HCT116 (cell line): Measurements from ENCODE around the gene RNPEP. TPM values are rescaled to one million over a fixed set of nuclear protein-coding genes. Genes with fewer than 3 reads are reported as not detected.

Experiments used
- ATAC-seq: fragments of 200-7000 bp; cut with Tn5 transposase; 2 replicates; pipeline ENCODE4 v1.9.1; 2020; ENCODE audit warnings: mild to moderate bottlenecking, moderate library complexity
- BruUV-seq: library from RNA; stranded (reverse); fragments of 400-500 nt; replicated peaks from 2 replicates; lab custom pipeline; 2021; lab: Mats Ljungman, UMichigan
- CTCF ChIA-PET: fragments of 300-600 bp; sonication (Branson Sonifier 250); formaldehyde crosslinking; loops from one replicate; lab custom pipeline; 2021; ENCODE audit warnings: antibody characterized with exemption; lab: Charles Lee
- POLR2A ChIA-PET: fragments of 300-600, 350-600 bp; sonication (Branson Sonifier 250); formaldehyde crosslinking; loops from one replicate; lab custom pipeline; 2021; ENCODE audit warnings: antibody characterized with exemption; lab: Charles Lee
- RAD21 ChIA-PET, 2 experiments: fragments of 300-600 bp; sonication (Branson Sonifier 250); formaldehyde crosslinking; loops; one replicate each; lab custom pipeline; 2023; ENCODE audit warnings: low total read pairs in 2 of 2; ENCODE audit not compliant: uncharacterized antibody in 2 of 2, unreplicated experiment in 2 of 2, low non-redundant PET in 1 of 2; lab: Charles Lee
- DNase-seq: peaks from one replicate; pipeline ENCODE4 v3.0.0-alpha.2; 2010; ENCODE audit warnings: low read depth, low spot score
- H2AFZ ChIP-seq: fragments of 200-600 bp; shearing (Covaris generic), sonication (generic); 2 replicates; pipeline ENCODE4 v1.6.1; 2017; ENCODE audit warnings: low read depth, mixed run types, mixed read lengths, antibody characterized with exemption, low read length; ENCODE audit not compliant: poor library complexity, severe bottlenecking
- H3K27ac ChIP-seq: 2 replicates; pipeline ENCODE4 v1.5.1; 2012; ENCODE audit warnings: low read depth, low read length
- H3K27me3 ChIP-seq: fragments of 200-600 bp; sonication (generic); 2 replicates; pipeline ENCODE4 v1.6.1; 2016; ENCODE audit warnings: mixed run types, low read length, mixed read lengths; ENCODE audit not compliant: insufficient read depth
- H3K36me3 ChIP-seq, 2 experiments: fragments of 200-500 bp in 1 of 2; fragments of 200-600 bp in 1 of 2; sonication (Bioruptor generic) in 1 of 2; sonication (generic) in 1 of 2; 2 replicates each; pipeline versions ENCODE4 v1.5.1 to v1.6.1; 2014 to 2016; ENCODE audit warnings: low read length in 2 of 2, inconsistent platforms in 1 of 2, mixed read lengths in 1 of 2, mixed run types in 1 of 2; ENCODE audit not compliant: insufficient read depth in 2 of 2, control insufficient read depth in 1 of 2
- H3K4me1 ChIP-seq, 2 experiments: fragments of 200-600 bp in 1 of 2; sonication (generic) in 1 of 2; 2 replicates each; pipeline versions ENCODE4 v1.5.1 to v1.6.1; 2012 to 2017; ENCODE audit warnings: low read length in 2 of 2, inconsistent platforms in 1 of 2, mild to moderate bottlenecking in 1 of 2, mixed read lengths in 1 of 2, mixed run types in 1 of 2, moderate library complexity in 1 of 2; ENCODE audit not compliant: insufficient read depth in 2 of 2, control insufficient read depth in 1 of 2
- H3K4me2 ChIP-seq: fragments of 200-600 bp; sonication (generic); 2 replicates; pipeline ENCODE4 v1.6.1; 2017; ENCODE audit warnings: mixed run types, low read length, mixed read lengths
- H3K4me3 ChIP-seq, 2 experiments: fragments of 200-600 bp in 1 of 2; sonication (generic) in 1 of 2; replicated peaks in 1 of 2; 2 replicates each; pipeline ENCODE4 v1.5.1; 2011 to 2016; ENCODE audit warnings: low read length in 2 of 2, control low read depth in 1 of 2, low read depth in 1 of 2, mild to moderate bottlenecking in 1 of 2, mixed read lengths in 1 of 2, mixed run types in 1 of 2
- H3K79me2 ChIP-seq: fragments of 200-600 bp; sonication (generic); 2 replicates; pipeline ENCODE4 v1.6.1; 2017; ENCODE audit warnings: mild to moderate bottlenecking, mixed run types, low read length, moderate library complexity, mixed read lengths; ENCODE audit not compliant: insufficient read depth
- H3K9ac ChIP-seq: fragments of 200-600 bp; sonication (generic); 2 replicates; pipeline ENCODE4 v1.6.1; 2016; ENCODE audit warnings: low read length, mixed read lengths
- H3K9me2 ChIP-seq: fragments of 200-600 bp; sonication (generic), shearing (Covaris generic); 2 replicates; pipeline ENCODE4 v1.6.1; 2017; ENCODE audit warnings: mixed run types, mild to moderate bottlenecking, moderate library complexity; ENCODE audit not compliant: insufficient read depth
- H3K9me3 ChIP-seq, 2 experiments: fragments of 200-500 bp in 1 of 2; fragments of 200-600 bp in 1 of 2; sonication (Bioruptor generic) in 1 of 2; sonication (generic) in 1 of 2; 2 replicates each; pipeline ENCODE4 v1.6.1; 2014 to 2017; ENCODE audit warnings: low read length in 2 of 2, mixed read lengths in 2 of 2, inconsistent platforms in 1 of 2, low read depth in 1 of 2, mild to moderate bottlenecking in 1 of 2, mixed run types in 1 of 2, moderate library complexity in 1 of 2; ENCODE audit not compliant: control insufficient read depth in 1 of 2, insufficient read depth in 1 of 2
- H4K20me1 ChIP-seq: fragments of 200-600 bp; sonication (generic), shearing (Covaris generic); 2 replicates; pipeline ENCODE4 v1.6.1; 2017; ENCODE audit warnings: mixed run types, mild to moderate bottlenecking, moderate library complexity; ENCODE audit not compliant: insufficient read depth
- CEBPB ChIP-seq: IDR thresholded peaks from 2 replicates; pipeline ENCODE4 v1.6.1; 2012; ENCODE audit warnings: low read depth
- ELF1 ChIP-seq: IDR thresholded peaks from 2 replicates; pipeline ENCODE4 v1.6.1; 2012; ENCODE audit warnings: low read depth, borderline replicate concordance
- POLR2AphosphoS5 ChIP-seq: IDR thresholded peaks from 2 replicates; pipeline ENCODE4 v1.6.1; 2011; ENCODE audit warnings: mild to moderate bottlenecking, low read depth, low read length, moderate library complexity
- TCF7L2 ChIP-seq: IDR thresholded peaks from 2 replicates; pipeline ENCODE4 v1.7.0; 2011; ENCODE audit warnings: borderline replicate concordance, inconsistent platforms; ENCODE audit not compliant: insufficient read depth, insufficient read length; ENCODE audit errors: extremely low read depth
- YY1 ChIP-seq: IDR thresholded peaks from 2 replicates; pipeline ENCODE4 v1.6.1; 2011; ENCODE audit warnings: low read length, low read depth, moderate library complexity, mild to moderate bottlenecking; ENCODE audit not compliant: insufficient replicate concordance; ENCODE audit errors: extremely low read depth
- intact Hi-C: fragments of 100-400 bp; cut with micrococcal nuclease; formaldehyde crosslinking; loops from 2 replicates; pipeline ENCODE4 v1.10.0; 2022
- total RNA-seq: library from RNA; stranded (reverse); gene quantifications from one replicate; pipeline ENCODE4 v1.2.1, GENCODE V29; 2021; ENCODE audit not compliant: unreplicated experiment
- TF ChIP-seq, protein P1 (sequence below): IDR thresholded peaks from 2 replicates; pipeline ENCODE4 v1.6.1; 2011; ENCODE audit warnings: mild to moderate bottlenecking, low read length, moderate library complexity; ENCODE audit not compliant: insufficient replicate concordance; ENCODE audit errors: extremely low read depth

Gene RNPEP
- total RNA-seq, 1 experiment from 2014 or later = 85.9 TPM

DNA sequence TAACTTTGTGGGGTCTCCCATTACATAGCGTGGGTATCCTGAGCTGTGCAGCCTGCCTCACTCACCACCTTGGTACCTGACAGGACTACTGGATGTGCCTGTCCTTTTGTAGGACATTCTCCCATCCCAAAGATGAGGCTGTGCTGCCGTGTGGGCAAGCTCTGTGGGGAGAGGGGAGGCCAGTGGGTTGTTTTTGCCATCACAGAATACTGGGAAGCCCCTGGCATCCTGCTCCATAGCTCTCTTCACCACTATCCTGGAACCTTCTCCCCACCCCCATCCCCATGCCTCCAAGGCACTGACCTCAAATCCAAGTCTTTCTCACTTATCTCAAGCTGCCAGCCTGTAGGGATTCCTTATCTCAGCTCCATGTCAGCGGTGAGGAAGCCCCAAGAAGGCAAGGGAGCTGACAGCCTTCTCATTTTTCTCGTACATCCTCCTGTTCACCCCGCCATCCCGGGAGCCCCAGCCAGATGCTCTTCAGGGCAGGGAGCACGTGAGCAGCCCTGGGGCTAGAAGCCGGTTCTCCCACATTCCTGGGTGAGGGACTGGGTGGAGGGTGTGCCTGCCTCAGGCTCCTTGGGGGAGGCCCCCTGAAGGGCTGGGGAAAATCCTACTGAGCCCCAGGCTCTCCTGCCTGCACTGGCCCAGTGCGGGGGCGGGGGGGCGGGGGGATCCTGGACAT, 25.5 kb downstream of the RNPEP start:
- H3K4me1 ChIP-seq = peaks cover 54 to 81% of the 10 kb centered on the region in 2 experiments
- no peak for TF ChIP-seq ELF1
- peak; percentile 83 for TF ChIP-seq YY1
- TF ChIP-seq, protein P1, sequence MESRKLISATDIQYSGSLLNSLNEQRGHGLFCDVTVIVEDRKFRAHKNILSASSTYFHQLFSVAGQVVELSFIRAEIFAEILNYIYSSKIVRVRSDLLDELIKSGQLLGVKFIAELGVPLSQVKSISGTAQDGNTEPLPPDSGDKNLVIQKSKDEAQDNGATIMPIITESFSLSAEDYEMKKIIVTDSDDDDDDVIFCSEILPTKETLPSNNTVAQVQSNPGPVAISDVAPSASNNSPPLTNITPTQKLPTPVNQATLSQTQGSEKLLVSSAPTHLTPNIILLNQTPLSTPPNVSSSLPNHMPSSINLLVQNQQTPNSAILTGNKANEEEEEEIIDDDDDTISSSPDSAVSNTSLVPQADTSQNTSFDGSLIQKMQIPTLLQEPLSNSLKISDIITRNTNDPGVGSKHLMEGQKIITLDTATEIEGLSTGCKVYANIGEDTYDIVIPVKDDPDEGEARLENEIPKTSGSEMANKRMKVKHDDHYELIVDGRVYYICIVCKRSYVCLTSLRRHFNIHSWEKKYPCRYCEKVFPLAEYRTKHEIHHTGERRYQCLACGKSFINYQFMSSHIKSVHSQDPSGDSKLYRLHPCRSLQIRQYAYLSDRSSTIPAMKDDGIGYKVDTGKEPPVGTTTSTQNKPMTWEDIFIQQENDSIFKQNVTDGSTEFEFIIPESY = peak; percentile 33
- TF ChIP-seq TCF7L2 = no peak
- TF ChIP-seq CEBPB = no peak
- TF ChIP-seq POLR2AphosphoS5 = peak; percentile 64
- TF ChIP-seq, all 23 proteins: peak for 3
- H2AFZ ChIP-seq = no peak overlapping the region
- H4K20me1 ChIP-seq = no peaks in the 10 kb centered on the region
- H3K79me2 ChIP-seq = peaks cover 26% of the 10 kb centered on the region
- H3K36me3 ChIP-seq = peaks cover 6 to 34% of the 10 kb centered on the region in 2 experiments
- no peaks in the 10 kb centered on the region for H3K9me2 ChIP-seq
- ChIA-PET CTCF (interaction anchor here (1.0 to 7.1 kb wide), 12 partner anchors 9 to 127 kb away, joined by 4 to 106 read pairs (median 6); partner anchors contain the start of gene GPR37L1), POLR2A (interaction anchor here (0.8 to 9.2 kb wide), 8 partner anchors 8 to 125 kb away, joined by 3 to 174 read pairs (median 4); no protein-coding TSS in a partner anchor), RAD21 (interaction anchor here (0.6 to 2.9 kb wide), 9 partner anchors 15 to 1298 kb away, joined by 3 to 9 read pairs (median 4); no protein-coding TSS in a partner anchor)
- BruUV-seq = TSS peak; percentile 75
- H3K4me2 ChIP-seq = peak overlapping the region; percentile 99
- intact Hi-C loops = loop anchor here (2.0 kb wide), 1 partner anchor 49 kb away; no protein-coding TSS in a partner anchor
- peak; percentile 75 for DNase-seq
- peak overlapping the region; percentile 74 for H3K27ac ChIP-seq
- no peaks in the 10 kb centered on the region for H3K27me3 ChIP-seq
- ATAC-seq = peak; percentile 60
- H3K9ac ChIP-seq = peak overlapping the region; percentile 59
- no peaks in the 10 kb centered on the region for H3K9me3 ChIP-seq
- peak overlapping the region; percentile 17 to 53 for H3K4me3 ChIP-seq
